GM19193 (cell line): ENCODE measurements around the gene ABLIM1.

Source experiments
- POLR2A ChIP-seq: IDR thresholded peaks from 4 replicates; pipeline ENCODE4 v1.6.1; 2011; ENCODE audit not compliant: insufficient read depth, insufficient read length; ENCODE audit errors: extremely low read depth

The ABLIM1 gene

DNA sequence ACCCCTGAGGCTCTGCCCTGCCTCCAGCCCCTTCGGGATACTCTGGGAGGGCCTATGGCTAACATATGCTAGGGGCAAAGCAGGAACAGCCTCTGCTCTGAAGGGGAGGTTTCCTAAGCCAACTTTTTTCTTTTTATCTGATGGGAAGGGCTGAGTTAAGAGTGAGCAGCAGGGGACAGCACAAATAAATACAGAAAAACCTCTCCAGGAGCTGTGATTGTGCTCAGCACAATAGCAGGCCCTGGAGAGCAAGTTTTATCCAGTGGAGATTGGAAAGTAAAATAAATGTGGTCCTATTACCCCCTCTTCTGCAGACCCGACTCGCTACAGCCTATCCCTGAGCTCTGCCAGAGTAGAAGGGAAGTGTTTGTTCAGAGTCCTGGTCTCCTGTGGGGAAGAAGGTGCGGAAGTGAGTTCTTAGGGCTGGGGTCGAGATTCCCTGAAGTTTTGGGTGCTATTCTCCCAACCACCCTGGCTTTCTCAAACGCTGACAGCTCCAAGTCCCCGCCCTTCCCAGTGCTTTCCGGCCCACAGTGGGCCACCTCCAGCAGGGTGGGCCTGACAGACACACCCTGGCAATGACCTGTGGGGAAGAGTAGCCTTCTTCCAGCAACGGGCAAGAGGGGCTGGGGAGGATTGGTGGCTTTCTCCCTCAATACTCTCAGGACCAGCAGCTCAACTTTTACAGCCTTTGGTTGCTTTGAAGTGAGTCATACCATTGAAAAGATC, 230.8 kb downstream of the ABLIM1 start:
- TF ChIP-seq POLR2A: no peak

GRCh38 chr10:114426476-114426875, 231.6 kb downstream of the ABLIM1 start:
- TF ChIP-seq POLR2A: no peak

- TF ChIP-seq POLR2A: no peak
Measured at GRCh38 chr10:114420811-114421485, 237.1 kb downstream of the ABLIM1 start.

DNA sequence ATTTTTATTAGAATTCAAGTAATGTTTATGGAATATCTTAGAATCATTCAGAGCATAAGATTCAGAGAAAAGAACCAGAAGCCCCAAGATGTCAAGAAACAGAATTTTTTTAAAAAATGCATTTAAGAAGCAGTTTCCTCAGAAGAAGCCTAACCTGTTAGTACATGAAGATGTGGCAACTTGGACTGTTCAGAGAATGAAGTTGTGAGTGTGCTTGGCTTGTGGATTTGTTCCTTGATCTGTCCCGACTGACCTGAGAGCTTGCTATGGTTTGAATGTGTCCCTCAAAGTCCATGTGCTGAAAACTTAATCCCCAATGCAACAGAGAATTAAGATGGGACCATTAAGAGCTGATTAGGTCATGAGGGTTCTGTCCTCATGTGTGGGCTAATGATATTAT, 240.0 kb downstream of the ABLIM1 start:
- TF ChIP-seq POLR2A: no peak

DNA sequence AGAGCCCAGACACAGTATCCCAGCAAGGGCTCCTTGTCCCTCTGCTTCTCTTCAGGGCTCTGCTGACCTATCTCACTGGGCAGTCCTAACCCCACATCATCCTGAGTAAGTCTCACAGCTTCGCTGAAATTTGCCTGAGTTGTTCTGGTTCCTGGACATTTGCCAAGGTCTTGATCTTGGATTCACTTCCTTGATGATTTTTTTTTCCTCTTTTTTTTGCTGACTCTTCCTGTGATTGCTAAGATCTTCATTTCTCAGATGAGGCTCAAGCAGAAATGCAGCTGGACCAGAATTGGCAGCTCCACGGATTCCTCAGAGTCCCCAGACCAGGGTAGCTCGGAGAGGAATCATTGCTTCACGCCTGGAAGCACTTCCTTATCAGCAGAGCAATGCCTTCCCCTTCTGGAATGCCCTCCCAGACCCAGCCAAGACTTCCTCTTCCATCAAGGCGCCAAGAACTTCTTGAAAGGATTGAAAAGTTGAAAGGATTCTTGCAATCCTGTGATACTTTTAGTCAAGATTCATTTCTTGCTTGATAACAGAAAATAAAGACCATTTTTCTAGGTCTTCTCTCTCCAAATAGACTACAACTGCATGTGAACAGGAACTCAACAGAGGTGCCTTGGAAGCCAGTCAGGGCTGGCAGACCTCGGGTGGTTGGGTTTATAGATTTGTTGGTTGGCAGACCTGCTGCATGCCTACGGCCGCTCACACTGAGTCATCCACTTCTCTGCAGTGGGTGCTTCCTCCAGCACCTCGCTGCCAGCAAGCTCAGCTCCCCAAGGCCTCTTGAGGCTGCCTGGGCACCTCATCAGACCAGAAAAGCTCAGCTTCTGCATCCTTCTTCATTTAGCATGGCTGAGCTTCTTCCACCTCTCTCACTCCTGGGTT, 244.9 kb downstream of the ABLIM1 start:
- TF ChIP-seq POLR2A: no peak

DNA sequence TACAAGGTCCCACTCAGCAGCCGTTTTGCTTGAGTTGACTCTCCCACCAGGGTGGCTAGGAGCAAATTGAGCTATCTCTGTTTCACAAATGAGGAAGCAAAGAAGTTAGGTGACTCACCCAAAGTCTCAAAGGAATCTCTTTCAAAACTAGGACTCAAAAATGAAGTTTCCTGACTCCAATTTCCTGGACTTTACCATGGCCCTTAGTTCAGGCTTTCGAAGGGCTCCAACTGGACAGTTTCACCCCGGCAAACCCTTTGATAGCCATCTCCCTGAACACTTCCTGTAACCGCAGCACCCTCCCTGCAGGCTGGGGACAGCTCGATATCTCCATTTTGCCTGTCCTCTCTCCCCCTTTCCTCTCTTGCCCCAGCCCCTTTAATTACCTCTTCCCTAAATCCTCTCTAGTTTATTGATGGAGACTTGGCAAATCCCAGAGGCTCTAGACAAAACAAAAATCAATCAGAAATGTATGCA, 249.1 kb downstream of the ABLIM1 start:
- TF ChIP-seq POLR2A: no peak

GRCh38 chr10:114408112-114408967, 249.7 kb downstream of the ABLIM1 start:
- no peak for TF ChIP-seq POLR2A

DNA sequence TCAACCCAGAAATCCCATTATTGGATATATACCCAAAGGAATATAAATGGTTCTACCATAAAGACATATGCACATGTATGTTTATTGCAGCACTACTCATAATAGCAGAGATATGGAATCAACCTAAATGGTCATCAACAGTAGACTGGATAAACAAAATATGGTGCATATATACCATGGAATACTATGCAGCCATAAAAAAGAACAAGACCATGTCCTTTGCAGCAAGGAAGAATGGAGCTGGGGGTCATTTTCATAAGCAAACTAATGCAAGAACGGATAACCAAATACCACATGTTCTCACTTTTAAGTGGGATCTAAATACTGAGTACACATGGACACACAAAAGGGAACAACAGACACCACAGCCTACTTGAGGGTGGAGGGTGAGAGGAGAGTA, 251.6 kb downstream of the ABLIM1 start:
- no peak for TF ChIP-seq POLR2A

DNA sequence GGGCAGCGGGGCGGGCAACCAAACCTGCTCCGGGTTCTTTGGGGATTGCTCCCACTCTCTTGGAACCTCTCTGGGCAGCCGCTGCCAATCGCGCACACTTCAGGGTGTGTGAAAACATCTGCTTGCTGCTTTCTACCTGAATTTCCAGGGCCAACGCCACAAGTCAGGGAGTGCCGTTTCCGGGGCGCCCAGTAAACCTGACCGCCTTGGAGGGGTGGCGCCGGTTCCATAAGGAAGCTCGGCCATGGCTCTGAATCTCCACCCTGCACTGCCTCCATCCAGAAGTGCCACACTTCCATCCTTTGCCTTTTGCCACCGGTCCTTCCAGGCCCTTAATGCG, 253.1 kb downstream of the ABLIM1 start:
- TF ChIP-seq POLR2A: no peak

GRCh38 chr10:114404171-114405010, 253.7 kb downstream of the ABLIM1 start, which contains the start of gene AFAP1L2:
AFAP1L2 (minus strand) TSS chr10:114404502; CDS start chr10:114404455, 47 bp downstream.
- TF ChIP-seq POLR2A: no peak

- no peak for TF ChIP-seq POLR2A
Measured at GRCh38 chr10:114403541-114404161, 254.4 kb downstream of the ABLIM1 start.

- TF ChIP-seq POLR2A: no peak
Measured at GRCh38 chr10:114402871-114403540, 255.1 kb downstream of the ABLIM1 start.
